Endothelial cell of umbilical vein (primary cell): Measurements from ENCODE around the gene DPM2. TPM values are rescaled to one million over a fixed set of nuclear protein-coding genes. Genes with fewer than 3 reads are reported as not detected.

Source experiments
- BruUV-seq: library from RNA; stranded (reverse); fragments of 400-500 nt; replicated peaks from 2 replicates; lab custom pipeline; 2021; lab: Mats Ljungman, UMichigan
- CTCF ChIA-PET: fragments of 300-600, 350-600 bp; sonication (Branson Sonifier 250); formaldehyde crosslinking; loops from one replicate; lab custom pipeline; 2021; ENCODE audit warnings: antibody characterized with exemption, inconsistent platforms; lab: Charles Lee
- POLR2A ChIA-PET: fragments of 300-600, 350-600 bp; sonication (Branson Sonifier 250); formaldehyde crosslinking; loops from one replicate; lab custom pipeline; 2021; ENCODE audit warnings: antibody characterized with exemption, inconsistent platforms; lab: Charles Lee
- DNase-seq: peaks from one replicate; pipeline ENCODE4 v3.0.0-alpha.2; 2011; ENCODE audit warnings: low read depth, low spot score
- FAIRE-seq: peaks from 2 replicates; lab custom pipeline; 2011; peaks lifted over from hg19 to GRCh38; lab: Jason Lieb, UNC
- H2AFZ ChIP-seq: 2 replicates; pipeline ENCODE4 v1.6.0; 2012; ENCODE audit warnings: low read depth, low read length, control low read depth, inconsistent platforms
- H3K27ac ChIP-seq: 2 replicates; pipeline ENCODE4 v1.5.1; 2011; ENCODE audit warnings: low read depth, mild to moderate bottlenecking, control low read depth, low read length, moderate library complexity; ENCODE audit not compliant: insufficient read depth
- H3K27me3 ChIP-seq, 2 experiments: 2 replicates each; pipeline versions ENCODE4 v1.6.0 to v1.6.1; 2011; ENCODE audit warnings: low read length in 2 of 2, mixed read lengths in 1 of 2; ENCODE audit not compliant: control insufficient read depth in 2 of 2, insufficient read depth in 2 of 2
- H3K36me3 ChIP-seq, 2 experiments: 2 replicates in 1 of 2; 3 replicates in 1 of 2; pipeline ENCODE4 v1.5.1; 2011; ENCODE audit warnings: low read length in 2 of 2, mild to moderate bottlenecking in 1 of 2, moderate library complexity in 1 of 2; ENCODE audit not compliant: control insufficient read depth in 2 of 2, insufficient read depth in 2 of 2; ENCODE audit errors: extremely low read depth in 1 of 2
- H3K4me1 ChIP-seq: 3 replicates; pipeline ENCODE4 v1.5.1; 2011; ENCODE audit warnings: mild to moderate bottlenecking, low read length; ENCODE audit not compliant: control insufficient read depth, insufficient read depth; ENCODE audit errors: extremely low read depth
- H3K4me2 ChIP-seq: 2 replicates; pipeline ENCODE4 v1.6.1; 2011; ENCODE audit warnings: low read length, control low read depth, mixed read lengths; ENCODE audit not compliant: insufficient read depth
- H3K4me3 ChIP-seq, 3 experiments: fragments of 200-600 bp in 1 of 3; sonication (generic), shearing (Covaris generic) in 1 of 3; replicated peaks in 1 of 3; 2 replicates each; pipeline ENCODE4 v1.5.1; 2011 to 2016; ENCODE audit warnings: control low read depth in 3 of 3, low read length in 3 of 3, mild to moderate bottlenecking in 2 of 3, inconsistent platforms in 1 of 3, low read depth in 1 of 3, moderate library complexity in 1 of 3; ENCODE audit not compliant: insufficient read depth in 1 of 3
- H3K79me2 ChIP-seq: 2 replicates; pipeline ENCODE4 v1.6.0; 2012; ENCODE audit warnings: low read length, inconsistent platforms; ENCODE audit not compliant: control insufficient read depth, insufficient read depth
- H3K9ac ChIP-seq: replicated peaks from 2 replicates; pipeline ENCODE3; 2011; ENCODE audit warnings: low read length, control low read depth; ENCODE audit not compliant: insufficient read depth; ENCODE audit errors: extremely low read depth
- H3K9me1 ChIP-seq: replicated peaks from 3 replicates; pipeline ENCODE4 v1.6.0; 2011; ENCODE audit warnings: mild to moderate bottlenecking, low read length; ENCODE audit not compliant: control insufficient read depth, insufficient read depth; ENCODE audit errors: extremely low read depth
- H3K9me3 ChIP-seq: replicated peaks from 2 replicates; pipeline ENCODE4 v1.5.1; 2012; ENCODE audit warnings: low read length, inconsistent platforms; ENCODE audit not compliant: control insufficient read depth, insufficient read depth
- H4K20me1 ChIP-seq: replicated peaks from 2 replicates; pipeline ENCODE3; 2011; ENCODE audit warnings: mild to moderate bottlenecking, low read length; ENCODE audit not compliant: control insufficient read depth, insufficient read depth; ENCODE audit errors: extremely low read depth
- EZH2 ChIP-seq: IDR thresholded peaks from 2 replicates; pipeline ENCODE4 v1.6.1; 2012; ENCODE audit warnings: borderline replicate concordance, low read depth, mild to moderate bottlenecking, moderate library complexity, low read length, inconsistent platforms; ENCODE audit not compliant: severe bottlenecking
- FOS ChIP-seq: IDR thresholded peaks from 2 replicates; pipeline ENCODE4 v1.6.1; 2011; ENCODE audit warnings: mild to moderate bottlenecking, low read length, moderate library complexity, borderline replicate concordance; ENCODE audit not compliant: insufficient read depth
- GATA2 ChIP-seq: IDR thresholded peaks from 2 replicates; pipeline ENCODE4 v1.7.0; 2011; ENCODE audit warnings: low read depth, mild to moderate bottlenecking, moderate library complexity, mixed read lengths, low read length; ENCODE audit not compliant: insufficient read length, insufficient read depth
- JUN ChIP-seq: IDR thresholded peaks from 2 replicates; pipeline ENCODE4 v1.6.1; 2011; ENCODE audit warnings: borderline replicate concordance, low read depth; ENCODE audit not compliant: insufficient read length, insufficient read depth
- MAX ChIP-seq: IDR thresholded peaks from 2 replicates; pipeline ENCODE4 v1.6.1; 2011; ENCODE audit not compliant: insufficient read depth, insufficient read length
- MYC ChIP-seq: IDR thresholded peaks from one replicate; pipeline ENCODE4 v1.6.1; 2011; ENCODE audit warnings: mild to moderate bottlenecking, low read depth, low read length
- POLR2A ChIP-seq: IDR thresholded peaks from 2 replicates; pipeline ENCODE4 v1.6.1; 2012; ENCODE audit warnings: low read depth, mild to moderate bottlenecking, control low read depth, low read length
- POLR2AphosphoS5 ChIP-seq: IDR thresholded peaks from 2 replicates; pipeline ENCODE4 v1.6.1; 2012; ENCODE audit warnings: low read depth, mild to moderate bottlenecking, control low read depth, low read length, moderate library complexity; ENCODE audit not compliant: insufficient read depth
- dilution Hi-C: fragments of 300-500 bp; cut with MboI; formaldehyde crosslinking; loops from one replicate; pipeline ENCODE4 v1.15.0; 2019; ENCODE audit warnings: low sequenced_read_pairs; ENCODE audit not compliant: extremely low pct_ligation_motif_present
- intact Hi-C: fragments of 100-400 bp; cut with micrococcal nuclease; formaldehyde crosslinking; loops from one replicate; pipeline ENCODE4 v1.10.0; 2022
- polyA plus RNA-seq, 4 experiments: library from polyadenylated mRNA; depleted of rRNA in 3 of 4; stranded (reverse) in 3 of 4; unstranded in 1 of 4; fragments of >200 nt; gene quantifications; 2 replicates each; pipeline versions ENCODE4 v1.2.1 to v1.2.3, GENCODE V29; 2011 to 2012; ENCODE audit warnings: missing spikeins in 1 of 4
- total RNA-seq: library from RNA; stranded (reverse); gene quantifications from 2 replicates; pipeline ENCODE4 v1.2.3, GENCODE V29; 2021
- TF ChIP-seq, protein P1 (sequence below), 2 donors: IDR thresholded peaks; 1 replicate in 1 of 2; 2 replicates in 1 of 2; pipeline ENCODE4 v1.5.1; 2011; ENCODE audit warnings: low read length in 2 of 2, mild to moderate bottlenecking in 2 of 2, moderate library complexity in 2 of 2, control low read depth in 1 of 2, inconsistent platforms in 1 of 2, low read depth in 1 of 2; ENCODE audit not compliant: insufficient read depth in 1 of 2; ENCODE audit errors: extremely low read depth in 1 of 2

The DPM2 gene
- total and polyA plus RNA-seq, 2 donors (not counting 3 experiments of a cell fraction or from before 2014, with no cell fraction given), result 47.9 to 63.9 TPM

GRCh38 chr9:127961613-127962155 lies 24.0 kb upstream of the DPM2 start:
- DNase-seq (no peak), FAIRE-seq (no peak)
- Histone ChIP-seq H4K20me1 (no peaks in the 10 kb centered on the region), H3K4me3 (no peak overlapping the region), H3K27ac (no peak overlapping the region), H3K4me2 (no peak overlapping the region), H3K9ac (no peak overlapping the region), H3K36me3 (no peaks in the 10 kb centered on the region), H2AFZ (no peak overlapping the region), H3K27me3 (no peaks in the 10 kb centered on the region), H3K79me2 (no peaks in the 10 kb centered on the region), H3K9me3 (no peaks in the 10 kb centered on the region), H3K4me1 (peaks cover 7% of the 10 kb centered on the region), H3K9me1 (no peaks in the 10 kb centered on the region)
- no peak for TF ChIP-seq MAX
- TF ChIP-seq JUN, result no peak
- TF ChIP-seq MYC, result no peak
- no peak for TF ChIP-seq POLR2A
- no peak for TF ChIP-seq FOS
- TF ChIP-seq GATA2, result no peak
- TF ChIP-seq, protein P1, sequence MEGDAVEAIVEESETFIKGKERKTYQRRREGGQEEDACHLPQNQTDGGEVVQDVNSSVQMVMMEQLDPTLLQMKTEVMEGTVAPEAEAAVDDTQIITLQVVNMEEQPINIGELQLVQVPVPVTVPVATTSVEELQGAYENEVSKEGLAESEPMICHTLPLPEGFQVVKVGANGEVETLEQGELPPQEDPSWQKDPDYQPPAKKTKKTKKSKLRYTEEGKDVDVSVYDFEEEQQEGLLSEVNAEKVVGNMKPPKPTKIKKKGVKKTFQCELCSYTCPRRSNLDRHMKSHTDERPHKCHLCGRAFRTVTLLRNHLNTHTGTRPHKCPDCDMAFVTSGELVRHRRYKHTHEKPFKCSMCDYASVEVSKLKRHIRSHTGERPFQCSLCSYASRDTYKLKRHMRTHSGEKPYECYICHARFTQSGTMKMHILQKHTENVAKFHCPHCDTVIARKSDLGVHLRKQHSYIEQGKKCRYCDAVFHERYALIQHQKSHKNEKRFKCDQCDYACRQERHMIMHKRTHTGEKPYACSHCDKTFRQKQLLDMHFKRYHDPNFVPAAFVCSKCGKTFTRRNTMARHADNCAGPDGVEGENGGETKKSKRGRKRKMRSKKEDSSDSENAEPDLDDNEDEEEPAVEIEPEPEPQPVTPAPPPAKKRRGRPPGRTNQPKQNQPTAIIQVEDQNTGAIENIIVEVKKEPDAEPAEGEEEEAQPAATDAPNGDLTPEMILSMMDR (IDR thresholded peaks at IDR 0.05; ENCODE audit: extremely low read depth in 1 of 2, insufficient read depth in 1 of 2, low read depth in 1 of 2, low read length in 2 of 2), result no peak
- no peak for TF ChIP-seq EZH2
- TF ChIP-seq POLR2AphosphoS5, result no peak
- BruUV-seq, result no TSS peak
- CTCF ChIA-PET, result interaction anchor here (0.6 to 1.8 kb wide), 4 partner anchors 9 to 19 kb away, joined by 4 read pairs; no protein-coding TSS in a partner anchor
- intact Hi-C loops (no loop called here), dilution Hi-C loops (no loop called here)
- POLR2A ChIA-PET, result no interaction called here
